Uterus (tissue), 2 donors: Measurements from ENCODE around the gene TMEM238L.

Experiments
- CTCF ChIP-seq, 4 experiments: fragments of 200-600 bp in 2 of 4; fragments of 450-650 bp in 2 of 4; sonication (generic) in 2 of 4; IDR thresholded peaks; one replicate each; pipeline ENCODE4 v1.5.1; 2016 to 2019; ENCODE audit warnings: antibody characterized with exemption in 4 of 4, mild to moderate bottlenecking in 2 of 4, moderate library complexity in 1 of 4
- POLR2A ChIP-seq, 2 donors: fragments of 450-650 bp; IDR thresholded peaks; one replicate each; pipeline ENCODE4 v1.6.1; 2016; ENCODE audit warnings: antibody characterized with exemption in 2 of 2, mild to moderate bottlenecking in 1 of 2, moderate library complexity in 1 of 2

GRCh38 chr17:10771148-10771547 is 32.8 kb downstream of the TMEM238L start:
- TF ChIP-seq CTCF (IDR thresholded peaks at IDR 0.05) (no peak), POLR2A (IDR thresholded peaks at IDR 0.05) (no peak)
